Measurements from ENCODE around the gene NIM1K.

Gene NIM1K

GRCh38 chr5:43309637-43310036, 117.6 kb downstream of the NIM1K start:
- no peak for TF ChIP-seq CREB5 (CRISPR knock-in tag; IDR thresholded peaks at IDR 0.05; ENCODE audit: low read depth)
- no peak for TF ChIP-seq ESRRG (CRISPR knock-in tag; IDR thresholded peaks at IDR 0.05)
- no peak for TF ChIP-seq RARB (CRISPR knock-in tag; IDR thresholded peaks at IDR 0.05)
- no peak for TF ChIP-seq POU6F1 (CRISPR knock-in tag; IDR thresholded peaks at IDR 0.05; ENCODE audit: borderline replicate concordance, low read depth)
- TF ChIP-seq ZC3H10 (CRISPR knock-in tag; IDR thresholded peaks at IDR 0.05): no peak
- TF ChIP-seq TOX (CRISPR knock-in tag; IDR thresholded peaks at IDR 0.05; ENCODE audit: borderline replicate concordance): no peak
- TF ChIP-seq ZFP3 (CRISPR knock-in tag; IDR thresholded peaks at IDR 0.05): no peak
- TF ChIP-seq CSDC2 (CRISPR knock-in tag; IDR thresholded peaks at IDR 0.05): no peak
- TF ChIP-seq OSR1 (CRISPR knock-in tag; IDR thresholded peaks at IDR 0.05): no peak
- TF ChIP-seq ZNF565 (CRISPR knock-in tag; conservative IDR thresholded peaks at IDR 0.05; ENCODE audit: low read depth): no peak
- TF ChIP-seq ZNF70 (CRISPR knock-in tag; IDR thresholded peaks at IDR 0.05): no peak
- no peak for TF ChIP-seq PPARA (CRISPR knock-in tag; IDR thresholded peaks at IDR 0.05; ENCODE audit: borderline replicate concordance)
- no peak for TF ChIP-seq ZNF8 (CRISPR knock-in tag; IDR thresholded peaks at IDR 0.05)
- no peak for TF ChIP-seq PATZ1 (CRISPR knock-in tag; IDR thresholded peaks at IDR 0.05; ENCODE audit: borderline replicate concordance)
- no peak for TF ChIP-seq ARNTL (CRISPR knock-in tag; IDR thresholded peaks at IDR 0.05; ENCODE audit: borderline replicate concordance, low read depth)
- no peak for ATAC-seq

- no peak for ATAC-seq
- no peak for TF ChIP-seq PATZ1 (CRISPR knock-in tag; IDR thresholded peaks at IDR 0.05; ENCODE audit: borderline replicate concordance)
- TF ChIP-seq ZFP3 (CRISPR knock-in tag; IDR thresholded peaks at IDR 0.05): no peak
- no peak for TF ChIP-seq OSR1 (CRISPR knock-in tag; IDR thresholded peaks at IDR 0.05)
- no peak for TF ChIP-seq RARB (CRISPR knock-in tag; IDR thresholded peaks at IDR 0.05)
- no peak for TF ChIP-seq ESRRG (CRISPR knock-in tag; IDR thresholded peaks at IDR 0.05)
- TF ChIP-seq CSRNP3 (CRISPR knock-in tag; IDR thresholded peaks at IDR 0.05): no peak
- no peak for TF ChIP-seq ZNF565 (CRISPR knock-in tag; conservative IDR thresholded peaks at IDR 0.05; ENCODE audit: low read depth)
- no peak for TF ChIP-seq SNAI2 (CRISPR knock-in tag; IDR thresholded peaks at IDR 0.05)
- TF ChIP-seq PPARA (CRISPR knock-in tag; IDR thresholded peaks at IDR 0.05; ENCODE audit: borderline replicate concordance): no peak
- no peak for TF ChIP-seq BACH2 (CRISPR knock-in tag; IDR thresholded peaks at IDR 0.05; ENCODE audit: borderline replicate concordance)
- no peak for TF ChIP-seq ZNF8 (CRISPR knock-in tag; IDR thresholded peaks at IDR 0.05)
- no peak for TF ChIP-seq TSHZ2 (CRISPR knock-in tag; IDR thresholded peaks at IDR 0.05)
- no peak for TF ChIP-seq ZNF70 (CRISPR knock-in tag; IDR thresholded peaks at IDR 0.05)
- TF ChIP-seq TCF4 (CRISPR knock-in tag; IDR thresholded peaks at IDR 0.05; ENCODE audit: borderline replicate concordance): no peak
- TF ChIP-seq ISL1 (CRISPR knock-in tag; IDR thresholded peaks at IDR 0.05): no peak
- no peak for TF ChIP-seq ARNTL (CRISPR knock-in tag; IDR thresholded peaks at IDR 0.05; ENCODE audit: borderline replicate concordance, low read depth)
Measured at GRCh38 chr5:43312076-43312661, 120.1 kb downstream of the NIM1K start.
